ENCODE measurements around the gene ZNF550.
A peak's percentile ranks its signal among the peaks of the same experiment; 100 is the strongest.

Gene ZNF550

DNA sequence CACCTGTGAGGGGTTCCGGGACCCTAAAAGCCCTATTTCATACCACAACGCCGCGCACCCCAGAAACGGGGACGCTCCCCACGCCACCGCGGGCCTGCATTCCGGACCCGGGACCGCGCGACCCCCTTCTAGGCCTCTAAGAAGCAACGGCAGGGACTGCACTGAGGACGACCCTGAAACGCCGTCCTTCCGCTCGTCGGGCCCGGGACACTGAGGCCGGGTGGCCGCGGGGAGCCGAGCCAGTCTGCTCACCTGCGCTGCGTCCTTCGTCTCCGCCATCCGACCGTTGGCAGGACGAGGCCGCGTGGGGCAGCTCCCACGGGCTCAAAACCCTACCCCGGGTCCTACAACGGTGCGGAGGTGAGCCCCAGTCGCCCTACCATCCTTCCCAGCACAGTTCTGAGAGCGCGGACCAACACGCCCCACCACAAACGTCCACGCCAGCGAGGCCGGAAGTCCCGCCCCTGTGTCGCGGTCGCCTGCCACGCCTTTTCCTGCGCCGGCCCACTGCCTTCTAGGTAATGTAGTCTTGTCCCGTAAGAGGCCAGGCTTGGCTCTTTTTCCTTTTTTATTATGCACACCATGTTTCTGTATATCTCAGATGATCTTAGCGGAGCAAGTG is at the start of gene ZNF550:
Gene ZNF550, minus strand, starts transcription at position 460 of the 622 bp plus-strand sequence. Its CDS starts 181 bp downstream, at position 279.
- DNase-seq (ENCODE audit: low spot score), result peak; percentile 91

DNA sequence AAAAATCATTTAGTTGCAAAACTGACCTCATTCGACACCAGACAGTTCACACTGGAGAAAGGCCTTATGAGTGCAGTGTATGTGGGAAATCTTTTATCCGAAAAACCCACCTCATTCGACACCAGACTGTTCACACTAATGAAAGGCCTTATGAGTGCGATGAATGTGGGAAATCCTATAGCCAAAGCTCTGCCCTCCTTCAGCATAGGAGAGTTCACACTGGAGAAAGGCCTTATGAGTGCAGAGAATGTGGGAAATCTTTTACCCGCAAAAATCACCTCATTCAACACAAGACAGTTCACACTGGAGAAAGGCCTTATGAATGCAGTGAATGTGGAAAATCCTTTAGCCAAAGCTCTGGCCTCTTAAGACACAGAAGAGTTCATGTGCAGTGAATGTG is 47.3 kb upstream of the ZNF550 start:
- no peak for DNase-seq (ENCODE audit: low spot score)

DNA sequence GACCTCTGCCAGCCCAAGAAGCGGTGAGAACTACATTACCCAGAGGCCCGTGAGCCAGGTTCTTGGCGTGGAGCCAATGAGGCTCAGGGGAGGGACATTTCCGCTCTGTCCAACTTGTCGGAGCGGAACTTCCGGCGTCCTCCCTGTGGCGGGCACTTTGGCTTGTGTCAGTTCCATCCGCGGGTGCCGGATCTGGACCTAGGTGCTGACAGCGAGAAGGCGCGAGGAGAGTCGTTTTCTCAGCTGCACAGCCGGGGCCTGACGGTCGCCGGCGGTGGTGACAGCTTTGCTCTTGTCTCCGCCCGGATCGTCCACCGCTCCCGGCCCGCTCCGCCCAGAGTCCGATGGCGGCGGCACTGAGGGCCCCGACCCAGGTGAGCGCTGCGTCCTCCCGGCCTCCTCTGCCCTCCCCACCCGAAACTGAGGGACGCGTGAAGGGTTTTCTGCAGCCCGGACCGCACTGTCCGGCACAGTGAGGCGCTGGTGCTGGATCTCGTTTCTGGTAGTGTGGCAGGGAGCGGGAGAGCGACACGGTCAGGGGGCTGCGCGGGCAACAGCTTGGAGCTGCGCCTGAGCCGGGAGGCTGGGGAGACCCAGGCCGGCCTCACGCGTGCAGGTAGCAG is 40.2 kb upstream of the ZNF550 start, which contains the start of gene ZNF530:
Gene ZNF530, plus strand, starts transcription at position 125 of the 623 bp plus-strand sequence. CDS start 4,461 bp downstream, outside the sequence.
- peak; percentile 94 for DNase-seq (ENCODE audit: low spot score)

DNA sequence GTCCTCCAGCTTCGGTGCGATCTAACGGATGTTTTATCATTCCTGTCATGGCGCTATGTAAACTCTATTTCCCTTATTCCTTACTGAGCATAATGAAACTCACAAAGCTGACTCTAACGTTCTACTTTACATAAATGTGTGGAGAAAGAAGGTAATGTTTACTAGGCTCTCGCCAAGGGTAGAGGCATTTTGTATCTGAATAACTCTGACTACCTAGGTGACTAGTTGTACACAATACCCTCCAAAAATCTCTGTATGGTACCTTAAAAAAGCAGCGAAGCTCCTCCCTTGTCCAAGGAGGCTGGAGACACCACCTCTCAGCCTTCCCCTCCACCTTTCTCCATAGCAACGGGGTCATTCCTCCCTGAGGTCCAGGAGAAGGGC is 39.7 kb upstream of the ZNF550 start:
- no peak for DNase-seq (ENCODE audit: low spot score)

DNA sequence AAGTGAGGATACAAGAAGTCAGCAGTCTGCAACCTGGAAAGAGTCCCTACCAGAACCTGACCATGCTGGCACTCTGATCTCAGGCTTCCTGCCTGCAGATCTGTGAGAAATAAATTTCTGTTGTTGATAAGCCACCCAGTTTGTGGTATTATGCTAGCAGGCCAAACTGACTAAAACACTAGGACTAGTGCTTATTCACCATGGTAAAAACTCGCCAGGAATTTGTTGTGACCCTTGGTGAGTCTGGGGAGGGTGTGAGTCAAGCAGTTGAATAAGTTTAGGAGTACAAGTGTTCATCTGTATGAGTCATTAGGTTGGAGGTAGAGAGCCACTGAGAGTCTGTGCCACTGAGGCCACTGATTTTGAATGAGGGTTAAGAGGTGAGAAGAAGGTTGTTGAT is 27.9 kb upstream of the ZNF550 start:
- DNase-seq (ENCODE audit: low spot score), result no peak

DNA sequence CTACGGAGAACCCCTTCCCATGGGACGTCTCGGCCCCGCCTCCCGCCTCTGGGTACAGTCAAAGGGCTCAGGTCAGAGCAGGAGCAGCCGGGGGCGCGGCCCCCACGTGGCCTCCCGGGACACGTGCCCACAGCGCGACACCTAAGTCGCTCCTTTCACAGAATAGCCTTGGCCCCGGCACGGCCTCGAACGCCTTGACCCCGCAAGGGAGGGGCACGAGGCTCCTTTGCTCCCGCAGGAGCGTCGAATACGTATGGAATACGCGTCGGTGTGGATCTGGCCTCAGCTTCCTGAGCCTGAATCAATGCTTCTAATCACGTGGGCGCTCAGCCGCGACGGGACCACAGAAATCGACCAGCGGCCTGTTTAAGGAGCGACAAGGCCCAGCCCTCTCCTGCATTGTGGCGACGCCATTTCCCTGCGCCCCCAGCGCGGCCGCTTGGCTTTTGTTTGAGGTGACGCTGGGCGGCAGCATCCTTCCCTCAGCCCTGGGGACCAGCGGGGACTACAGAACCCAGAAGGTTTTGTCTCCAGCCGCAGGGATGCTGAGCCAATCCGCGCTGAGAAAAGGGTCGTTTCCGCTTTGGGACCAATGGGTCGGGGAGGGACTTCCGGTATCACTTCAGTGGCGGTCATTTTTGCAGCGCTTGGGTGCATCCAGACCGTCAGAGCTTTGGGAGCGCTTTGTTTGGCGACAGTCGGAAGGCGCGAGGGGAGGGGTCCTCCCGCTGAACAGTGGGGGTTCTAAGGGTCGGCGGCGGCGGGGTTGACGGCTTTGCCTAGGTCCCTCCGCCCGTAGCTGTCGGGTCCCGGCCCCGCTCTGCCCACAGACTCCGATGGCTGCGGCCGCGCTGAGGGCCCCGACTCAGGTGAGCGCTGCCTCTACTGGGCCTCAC is 24.1 kb upstream of the ZNF550 start, which contains the start of gene ZIK1:
Gene ZIK1, plus strand, starts transcription at position 625 of the 896 bp plus-strand sequence. Its CDS starts 212 bp downstream, at position 837.
- no peak for DNase-seq (ENCODE audit: low spot score)

DNA sequence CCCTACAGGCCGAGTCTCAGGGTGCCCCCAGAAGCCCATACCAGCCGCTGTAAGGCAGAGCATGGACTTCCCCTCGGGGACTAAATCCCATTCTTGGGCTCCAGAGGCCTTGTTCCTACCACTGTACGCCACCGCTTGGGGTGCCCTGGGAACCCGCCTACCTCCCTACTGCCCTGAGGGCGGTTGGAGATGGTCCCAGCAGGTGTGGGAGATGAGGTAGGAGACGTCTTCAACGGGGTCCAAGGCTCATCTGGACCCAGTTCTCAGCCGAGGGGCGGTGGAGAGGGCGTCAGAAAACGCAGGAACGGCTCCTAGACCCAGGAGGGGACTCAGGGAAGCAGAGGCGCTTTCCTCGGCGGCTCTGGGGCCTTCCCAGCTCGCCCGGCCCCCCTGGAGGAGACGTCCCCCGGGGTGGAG is 23.4 kb upstream of the ZNF550 start:
- DNase-seq (ENCODE audit: low spot score), result no peak

DNA sequence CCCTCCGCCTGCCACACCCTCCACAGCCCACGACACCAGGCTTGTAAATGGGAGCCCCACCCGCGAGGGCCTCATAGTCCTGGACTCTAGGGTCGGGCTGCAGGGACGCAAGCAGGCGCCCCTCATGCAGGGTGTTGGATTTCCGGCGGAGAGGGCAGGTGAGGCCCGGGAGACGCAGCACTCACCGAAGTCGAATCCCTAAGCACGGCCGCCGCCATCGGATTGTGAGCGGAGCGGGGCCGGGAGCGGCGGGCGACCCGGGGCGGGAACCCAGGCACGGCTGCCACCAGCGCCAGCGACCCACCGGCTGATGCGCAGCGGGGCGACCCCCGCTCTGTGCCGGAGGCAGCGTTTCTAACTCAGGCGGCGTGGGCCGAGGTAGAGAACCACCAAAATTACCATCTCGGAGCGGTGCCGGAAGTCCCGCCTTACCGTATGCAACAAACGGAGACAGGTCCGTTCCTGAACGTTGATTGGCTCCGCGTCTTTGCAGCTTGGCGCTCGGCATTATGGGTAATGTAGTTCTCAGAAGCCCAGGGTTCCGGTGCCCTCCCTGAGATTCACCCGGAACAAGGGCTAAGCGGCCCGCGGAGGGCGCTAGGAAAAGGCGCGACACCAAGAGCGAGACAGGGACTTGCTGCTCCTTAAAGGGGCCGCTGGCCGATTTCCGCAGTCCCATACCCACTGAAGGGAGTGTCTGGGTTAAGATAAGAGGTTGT is 19.0 kb upstream of the ZNF550 start, which contains the start of gene ZNF416:
Gene ZNF416, minus strand, starts transcription at position 425 of the 719 bp plus-strand sequence. Its CDS starts 207 bp downstream, at position 218.
- DNase-seq (ENCODE audit: low spot score), result peak; percentile 97

DNA sequence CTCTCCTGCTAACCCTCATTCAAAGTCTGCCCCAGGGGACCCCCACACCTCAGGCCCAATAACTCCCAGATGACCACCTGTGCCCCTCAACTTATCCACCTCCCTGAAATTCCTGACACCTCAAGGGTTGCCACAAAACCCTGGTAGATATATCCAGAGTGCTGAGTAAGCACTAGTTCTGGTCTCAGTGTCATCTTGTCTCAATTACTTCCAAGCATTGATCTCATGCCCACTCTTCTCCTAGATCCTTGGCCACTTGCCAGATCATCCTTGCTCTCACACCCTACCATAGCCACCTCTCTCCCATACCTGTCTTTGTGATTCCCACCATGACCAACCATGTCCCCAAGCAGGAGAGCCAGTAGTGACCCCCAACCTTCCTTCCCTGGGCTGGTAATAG is 17.0 kb upstream of the ZNF550 start:
- DNase-seq (ENCODE audit: low spot score), result no peak

DNA sequence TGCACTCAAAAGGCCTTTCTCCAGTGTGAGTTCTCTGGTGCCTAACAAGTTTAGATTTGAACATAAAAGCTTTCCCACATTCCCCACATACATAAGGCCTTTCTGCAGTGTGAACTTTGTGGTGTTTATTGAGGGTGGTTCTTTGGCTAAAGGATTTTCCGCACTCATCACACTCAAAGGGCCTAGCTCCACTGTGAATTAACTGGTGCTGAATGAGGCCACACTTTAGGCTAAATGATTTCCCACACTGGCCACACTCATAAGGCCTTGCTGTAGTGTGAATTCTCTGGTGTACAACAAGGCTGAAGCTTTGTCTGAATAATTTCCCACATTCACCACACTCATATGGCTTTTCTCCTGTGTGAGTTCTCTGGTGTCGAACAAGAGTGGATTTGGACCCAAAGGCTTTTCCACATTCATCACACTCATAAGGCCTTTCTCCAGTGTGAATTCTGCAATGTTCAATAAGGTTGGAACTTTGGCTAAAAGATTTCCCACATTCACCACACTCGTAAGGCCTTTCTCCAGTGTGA is 12.8 kb upstream of the ZNF550 start:
- DNase-seq (ENCODE audit: low spot score), result no peak

DNA sequence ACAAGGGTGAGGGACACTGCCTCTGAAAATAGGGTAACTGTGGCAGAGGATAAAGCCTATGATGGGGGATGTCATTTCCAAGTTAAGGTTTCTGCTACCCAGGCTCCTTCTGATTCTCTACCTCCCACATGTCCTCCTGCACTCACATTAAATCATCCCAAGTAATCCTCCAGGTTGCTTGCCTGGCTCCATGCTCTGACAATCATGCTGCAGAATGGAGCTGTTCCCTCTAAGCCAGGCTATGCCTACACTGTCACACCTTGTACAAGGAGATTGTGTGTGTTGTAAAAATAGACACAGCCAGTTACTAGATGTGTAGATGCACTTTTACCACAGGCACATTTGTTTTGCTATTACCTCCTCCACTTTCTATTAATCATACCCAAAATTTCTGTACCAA is 11.0 kb upstream of the ZNF550 start:
- no peak for DNase-seq (ENCODE audit: low spot score)

DNA sequence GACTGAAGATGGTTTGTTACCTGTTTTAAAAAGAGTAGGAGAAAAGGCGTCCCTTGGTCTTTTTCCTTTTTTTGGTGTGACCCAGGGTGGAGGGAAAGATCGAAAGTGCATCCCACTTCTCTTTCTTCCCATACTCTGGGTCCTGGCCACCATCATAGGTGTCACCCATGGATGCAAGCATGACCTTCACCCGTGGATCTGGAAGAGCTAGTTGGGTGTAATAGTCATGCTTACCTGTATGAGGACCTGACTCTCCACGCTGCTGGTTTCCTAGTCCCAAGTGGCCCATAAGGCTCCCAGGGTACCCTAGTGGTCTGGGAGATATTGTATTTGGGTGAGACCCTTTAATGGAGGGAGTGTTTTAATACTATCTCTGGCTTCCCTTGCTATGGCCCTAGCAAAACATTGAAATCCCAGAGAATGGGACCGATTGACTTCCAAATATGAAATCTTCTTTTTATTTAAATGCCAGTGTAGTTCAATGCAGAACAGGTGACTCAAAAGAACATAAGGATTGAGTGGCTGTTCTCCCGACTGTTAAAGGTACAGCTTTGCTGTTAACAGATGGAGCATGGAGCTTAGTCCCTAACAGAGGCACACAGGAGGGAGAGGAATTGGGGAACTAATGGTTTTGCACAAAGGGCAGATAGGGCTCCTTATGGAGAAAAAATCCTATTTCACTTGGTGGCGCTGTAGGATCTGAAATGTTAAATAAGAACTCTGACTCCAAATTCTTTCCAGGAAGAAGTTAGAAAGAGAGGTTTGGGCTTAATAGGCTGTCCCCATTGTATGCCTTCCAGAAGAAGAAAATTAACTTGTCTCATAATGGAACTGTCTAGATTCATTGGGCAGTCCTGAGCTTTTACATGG is 7.0 kb upstream of the ZNF550 start:
- DNase-seq (ENCODE audit: low spot score), result no peak

DNA sequence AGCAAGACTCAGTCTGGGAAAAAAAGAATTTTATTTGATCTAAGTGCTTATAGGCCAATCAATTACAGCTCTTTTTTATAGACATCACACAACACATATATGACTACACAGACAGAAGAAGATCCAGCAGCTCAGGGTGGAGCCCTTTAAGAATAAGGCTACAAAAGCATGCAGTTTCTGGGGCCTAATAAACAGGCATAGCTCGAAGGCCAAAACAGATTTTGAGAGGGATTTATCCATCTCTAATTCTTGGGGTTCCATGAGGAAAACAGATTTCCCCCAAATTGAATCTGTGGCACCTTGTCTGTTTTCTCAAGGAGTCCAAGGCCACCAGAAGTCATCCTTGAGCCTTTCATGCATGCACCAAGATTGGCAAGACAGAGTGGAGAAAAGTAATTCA is 3.9 kb upstream of the ZNF550 start:
- DNase-seq (ENCODE audit: low spot score), result no peak

DNA sequence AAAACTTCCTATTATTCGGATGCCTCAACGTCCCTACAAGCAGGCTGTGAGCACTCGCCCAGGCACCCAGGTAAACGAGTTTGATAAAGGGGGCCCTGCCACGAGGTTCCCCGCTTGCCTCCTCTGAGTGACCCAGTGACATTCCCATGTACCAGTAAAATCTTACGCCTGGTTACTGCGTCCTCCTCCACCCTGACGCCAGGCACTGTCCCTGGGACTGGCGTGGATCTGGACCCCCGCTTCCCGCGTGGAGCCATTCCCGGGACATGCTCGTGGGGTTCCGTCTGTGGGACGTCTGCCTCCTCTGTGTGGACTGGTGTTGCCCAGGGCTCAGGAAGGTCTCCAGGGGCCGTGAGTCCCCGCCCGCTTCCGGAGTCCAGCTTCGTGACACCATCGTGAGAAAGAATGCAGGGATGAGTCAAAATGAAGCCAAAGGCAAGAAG is 407 bp upstream of the ZNF550 start:
- DNase-seq (ENCODE audit: low spot score), result peak; percentile 35

DNA sequence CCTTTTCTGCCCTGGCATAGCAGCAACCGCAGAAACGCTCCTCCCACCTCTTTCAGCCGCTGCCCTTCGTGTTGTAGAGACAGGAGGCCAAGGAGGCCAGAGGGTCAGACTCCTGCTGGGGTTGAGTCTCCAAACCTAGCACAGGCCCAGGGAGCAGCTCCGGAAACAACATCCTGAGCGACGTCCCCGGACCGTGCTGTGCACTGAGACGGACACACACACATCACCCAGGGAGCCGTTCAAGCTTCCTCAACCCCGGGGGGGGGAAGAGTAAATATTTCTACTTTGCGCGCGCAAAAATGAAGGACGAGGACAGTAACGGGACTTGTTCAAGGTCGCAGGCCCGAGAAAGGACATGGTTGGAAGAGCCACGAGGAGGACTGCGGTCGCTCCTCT is 657 bp downstream of the ZNF550 start:
- DNase-seq (ENCODE audit: low spot score), result no peak

DNA sequence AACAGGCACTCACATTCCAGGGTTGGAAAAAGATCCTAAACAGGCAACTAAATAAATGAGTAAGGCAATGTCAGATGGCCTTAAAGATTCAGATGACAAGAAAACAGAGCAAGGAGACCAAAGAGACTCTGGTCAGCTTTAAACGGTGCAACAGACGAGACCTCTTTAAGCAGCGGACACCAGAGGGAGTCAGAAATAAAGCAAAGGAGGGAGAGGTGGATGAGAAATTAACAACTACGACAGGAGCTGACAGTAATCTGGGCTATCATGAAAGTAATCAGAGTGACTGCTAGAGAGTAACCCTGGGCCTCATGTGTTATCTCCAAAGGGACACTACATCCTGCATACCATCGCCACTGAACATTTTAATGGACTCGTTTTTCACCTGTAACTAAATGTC is 1.1 kb downstream of the ZNF550 start:
- DNase-seq (ENCODE audit: low spot score), result no peak

DNA sequence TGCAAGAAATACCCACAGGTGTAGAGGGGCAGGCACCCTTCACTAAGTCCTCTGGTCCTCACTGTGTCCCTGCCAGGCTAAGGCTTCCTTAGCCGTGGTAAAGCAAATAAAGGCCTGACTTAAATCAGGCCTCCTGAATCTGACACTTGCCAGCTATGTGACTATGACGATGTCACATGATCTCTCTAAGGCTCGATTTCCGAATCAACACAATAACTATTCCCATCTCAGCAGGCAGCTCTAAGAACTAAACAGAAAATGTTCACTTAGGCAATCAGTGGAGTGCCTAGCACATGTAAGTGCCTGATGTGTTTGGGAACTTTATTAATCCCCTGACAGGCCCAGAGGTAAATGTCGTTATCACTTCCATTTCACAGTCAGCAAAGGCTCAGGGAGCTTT is 2.0 kb downstream of the ZNF550 start:
- DNase-seq (ENCODE audit: low spot score), result no peak

DNA sequence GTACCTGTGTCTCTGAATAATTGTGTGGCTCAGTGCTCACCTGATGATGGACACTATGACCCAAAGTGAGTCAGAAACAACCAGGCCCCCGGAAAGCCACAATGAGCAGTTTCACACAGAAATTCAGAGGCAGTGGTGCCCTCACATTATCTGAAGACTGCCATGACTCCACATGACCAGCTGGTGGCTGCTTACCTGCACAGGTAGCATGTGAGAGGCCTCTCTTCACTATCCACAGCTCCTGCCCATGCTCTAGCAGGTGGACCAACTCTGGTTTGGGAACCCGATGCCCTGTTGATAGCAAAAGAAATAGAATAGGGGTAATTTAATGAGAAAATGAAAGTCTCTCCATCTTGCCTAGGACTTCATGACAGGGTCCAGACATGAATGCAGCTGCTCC is 7.2 kb downstream of the ZNF550 start:
- no peak for DNase-seq (ENCODE audit: low spot score)

DNA sequence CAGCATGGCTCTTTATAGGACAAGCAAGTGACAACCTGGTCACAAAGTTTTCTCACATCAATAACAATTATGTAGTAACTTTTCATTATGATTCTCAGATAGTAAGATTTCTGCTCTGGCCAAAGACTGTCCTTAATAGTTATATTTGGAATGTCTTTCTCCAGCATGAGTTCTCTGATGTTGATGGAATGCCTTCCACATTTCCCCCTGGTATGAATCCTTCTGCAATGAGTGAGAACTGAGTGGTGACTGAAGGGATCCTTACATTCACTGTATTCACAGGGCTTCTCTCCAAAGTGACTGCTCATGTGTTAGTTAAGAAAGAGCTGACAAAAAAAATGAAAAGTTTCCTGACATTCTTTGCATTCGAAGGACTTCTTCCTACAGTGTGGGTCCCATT is 13.2 kb downstream of the ZNF550 start:
- no peak for DNase-seq (ENCODE audit: low spot score)

DNA sequence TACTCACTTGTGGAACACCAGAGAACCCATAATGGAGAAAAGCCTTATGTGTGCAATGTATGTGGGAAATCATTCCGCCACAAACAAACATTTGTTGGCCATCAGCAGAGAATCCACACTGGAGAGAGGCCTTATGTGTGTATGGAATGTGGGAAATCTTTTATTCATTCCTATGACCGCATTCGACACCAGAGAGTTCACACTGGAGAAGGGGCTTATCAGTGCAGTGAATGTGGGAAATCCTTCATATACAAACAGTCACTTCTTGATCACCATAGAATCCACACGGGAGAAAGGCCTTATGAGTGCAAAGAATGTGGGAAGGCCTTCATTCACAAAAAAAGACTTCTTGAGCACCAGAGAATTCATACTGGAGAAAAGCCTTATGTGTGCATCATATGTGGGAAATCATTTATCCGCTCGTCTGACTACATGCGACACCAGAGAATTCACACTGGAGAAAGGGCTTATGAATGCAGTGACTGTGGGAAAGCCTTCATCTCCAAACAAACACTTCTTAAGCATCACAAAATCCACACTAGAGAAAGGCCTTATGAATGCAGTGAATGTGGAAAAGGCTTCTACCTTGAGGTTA is 21.6 kb downstream of the ZNF550 start:
- no peak for DNase-seq (ENCODE audit: low spot score)

Measured in COLO829 (cell line).